ENCODE data around the gene FOSL1. TPM values are rescaled to one million over a fixed set of nuclear protein-coding genes. Genes with fewer than 3 reads are reported as not detected.

Gene FOSL1
- total and polyA plus RNA-seq, 2 of the 13 experiments (the other 11 are each of a cell fraction or from before 2014, with no cell fraction given), result 4.0 to 4.1 TPM

DNA sequence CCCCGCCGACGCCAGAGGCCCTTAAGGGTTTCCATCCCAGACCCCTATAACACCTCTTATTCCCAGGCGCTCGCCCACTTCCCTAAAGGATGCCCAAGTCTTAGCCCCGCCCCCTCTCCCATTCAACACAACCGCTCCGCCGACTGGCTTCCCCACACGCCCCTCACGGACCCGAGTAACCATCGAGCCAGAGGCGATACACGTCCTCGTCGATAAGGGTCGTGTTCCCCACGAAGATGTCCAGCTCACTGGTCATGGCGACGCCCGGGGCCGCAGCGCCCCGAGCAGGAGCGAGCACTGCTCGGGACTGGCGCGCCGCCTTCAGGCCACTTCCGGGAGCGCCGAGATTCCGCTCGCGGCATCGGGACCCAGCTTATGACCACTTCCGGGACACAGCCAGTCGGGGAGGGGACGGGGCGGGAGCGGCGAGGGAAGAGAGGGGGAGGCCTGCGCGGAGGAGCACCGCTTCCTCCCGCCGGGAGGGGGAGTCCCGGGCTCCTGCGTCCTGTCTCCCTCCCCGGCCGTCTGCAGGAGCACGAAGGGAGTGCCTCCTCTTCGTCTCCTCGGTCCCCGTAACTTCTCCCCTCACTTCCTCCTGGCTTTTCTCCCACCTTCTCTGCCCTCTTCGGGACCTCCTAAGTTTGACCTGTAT lies 11.9 kb downstream of the FOSL1 start, which contains the start of gene FIBP (continued):
- TF ChIP-seq, protein P1, sequence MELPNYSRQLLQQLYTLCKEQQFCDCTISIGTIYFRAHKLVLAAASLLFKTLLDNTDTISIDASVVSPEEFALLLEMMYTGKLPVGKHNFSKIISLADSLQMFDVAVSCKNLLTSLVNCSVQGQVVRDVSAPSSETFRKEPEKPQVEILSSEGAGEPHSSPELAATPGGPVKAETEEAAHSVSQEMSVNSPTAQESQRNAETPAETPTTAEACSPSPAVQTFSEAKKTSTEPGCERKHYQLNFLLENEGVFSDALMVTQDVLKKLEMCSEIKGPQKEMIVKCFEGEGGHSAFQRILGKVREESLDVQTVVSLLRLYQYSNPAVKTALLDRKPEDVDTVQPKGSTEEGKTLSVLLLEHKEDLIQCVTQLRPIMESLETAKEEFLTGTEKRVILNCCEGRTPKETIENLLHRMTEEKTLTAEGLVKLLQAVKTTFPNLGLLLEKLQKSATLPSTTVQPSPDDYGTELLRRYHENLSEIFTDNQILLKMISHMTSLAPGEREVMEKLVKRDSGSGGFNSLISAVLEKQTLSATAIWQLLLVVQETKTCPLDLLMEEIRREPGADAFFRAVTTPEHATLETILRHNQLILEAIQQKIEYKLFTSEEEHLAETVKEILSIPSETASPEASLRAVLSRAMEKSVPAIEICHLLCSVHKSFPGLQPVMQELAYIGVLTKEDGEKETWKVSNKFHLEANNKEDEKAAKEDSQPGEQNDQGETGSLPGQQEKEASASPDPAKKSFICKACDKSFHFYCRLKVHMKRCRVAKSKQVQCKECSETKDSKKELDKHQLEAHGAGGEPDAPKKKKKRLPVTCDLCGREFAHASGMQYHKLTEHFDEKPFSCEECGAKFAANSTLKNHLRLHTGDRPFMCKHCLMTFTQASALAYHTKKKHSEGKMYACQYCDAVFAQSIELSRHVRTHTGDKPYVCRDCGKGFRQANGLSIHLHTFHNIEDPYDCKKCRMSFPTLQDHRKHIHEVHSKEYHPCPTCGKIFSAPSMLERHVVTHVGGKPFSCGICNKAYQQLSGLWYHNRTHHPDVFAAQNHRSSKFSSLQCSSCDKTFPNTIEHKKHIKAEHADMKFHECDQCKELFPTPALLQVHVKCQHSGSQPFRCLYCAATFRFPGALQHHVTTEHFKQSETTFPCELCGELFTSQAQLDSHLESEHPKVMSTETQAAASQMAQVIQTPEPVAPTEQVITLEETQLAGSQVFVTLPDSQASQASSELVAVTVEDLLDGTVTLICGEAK (IDR thresholded peaks at IDR 0.05), result peak; percentile 66
- TF ChIP-seq, protein P1 (CRISPR knock-in tag; IDR thresholded peaks at IDR 0.05), result peak; percentile 46; the same call in 1 of the 2 replicates
- TF ChIP-seq YY1 (IDR thresholded peaks at IDR 0.05; ENCODE audit: insufficient read depth, insufficient replicate concordance, low read depth, low read length), result peak; percentile 89
- peak; percentile 66; the same call in 1 of the 2 replicates for TF ChIP-seq ZFY (CRISPR knock-in tag; IDR thresholded peaks at IDR 0.05)
- TF ChIP-seq IKZF1 (IDR thresholded peaks at IDR 0.05), result no peak
- TF ChIP-seq, protein P2, sequence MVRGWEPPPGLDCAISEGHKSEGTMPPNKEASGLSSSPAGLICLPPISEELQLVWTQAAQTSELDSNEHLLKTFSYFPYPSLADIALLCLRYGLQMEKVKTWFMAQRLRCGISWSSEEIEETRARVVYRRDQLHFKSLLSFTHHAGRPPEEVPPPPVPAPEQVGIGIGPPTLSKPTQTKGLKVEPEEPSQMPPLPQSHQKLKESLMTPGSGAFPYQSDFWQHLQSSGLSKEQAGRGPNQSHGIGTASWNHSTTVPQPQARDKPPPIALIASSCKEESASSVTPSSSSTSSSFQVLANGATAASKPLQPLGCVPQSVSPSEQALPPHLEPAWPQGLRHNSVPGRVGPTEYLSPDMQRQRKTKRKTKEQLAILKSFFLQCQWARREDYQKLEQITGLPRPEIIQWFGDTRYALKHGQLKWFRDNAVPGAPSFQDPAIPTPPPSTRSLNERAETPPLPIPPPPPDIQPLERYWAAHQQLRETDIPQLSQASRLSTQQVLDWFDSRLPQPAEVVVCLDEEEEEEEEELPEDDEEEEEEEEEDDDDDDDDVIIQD (CRISPR knock-in tag; IDR thresholded peaks at IDR 0.05; ENCODE audit: low read depth), result no peak
- TF ChIP-seq NCOA1 (CRISPR knock-in tag; IDR thresholded peaks at IDR 0.05), result 0 out of 2 replicates have a peak, but pooled peaks have one; percentile 37
- TF ChIP-seq, protein P3, sequence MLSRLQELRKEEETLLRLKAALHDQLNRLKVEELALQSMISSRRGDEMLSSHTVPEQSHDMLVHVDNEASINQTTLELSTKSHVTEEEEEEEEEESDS (CRISPR knock-in tag; IDR thresholded peaks at IDR 0.05; ENCODE audit: borderline replicate concordance), result 0 out of 2 replicates have a peak, but pooled peaks have one; percentile 14
- TF ChIP-seq ZNF703 (CRISPR knock-in tag; IDR thresholded peaks at IDR 0.05; ENCODE audit: borderline replicate concordance), result no peak
- TF ChIP-seq RBFOX2 (IDR thresholded peaks at IDR 0.05; ENCODE audit: low read depth, low read length), result peak; percentile 93
- peak; percentile 61; the same call in 1 of the 2 replicates for TF ChIP-seq ZNF224 (CRISPR knock-in tag; IDR thresholded peaks at IDR 0.05)
- TF ChIP-seq HOXA5 (CRISPR knock-in tag; IDR thresholded peaks at IDR 0.05), result 0 out of 2 replicates have a peak, but pooled peaks have one; percentile 33
- TF ChIP-seq RAD21 (CRISPR knock-in tag; IDR thresholded peaks at IDR 0.05), result peak; percentile 78; the same call in 1 of the 2 replicates
- TF ChIP-seq, protein P4, sequence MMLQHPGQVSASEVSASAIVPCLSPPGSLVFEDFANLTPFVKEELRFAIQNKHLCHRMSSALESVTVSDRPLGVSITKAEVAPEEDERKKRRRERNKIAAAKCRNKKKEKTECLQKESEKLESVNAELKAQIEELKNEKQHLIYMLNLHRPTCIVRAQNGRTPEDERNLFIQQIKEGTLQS (CRISPR knock-in tag; IDR thresholded peaks at IDR 0.05), result no peak
- no peak for TF ChIP-seq ZNF317 (CRISPR knock-in tag; IDR thresholded peaks at IDR 0.05)
- no peak for TF ChIP-seq FOXA1 (IDR thresholded peaks at IDR 0.05)
- peak; percentile 8; the same call in 1 of the 2 replicates for TF ChIP-seq FOXA1 (CRISPR knock-in tag; IDR thresholded peaks at IDR 0.05)
- peak; percentile 18; the same call in 1 of the 2 replicates for TF ChIP-seq SMC3 (IDR thresholded peaks at IDR 0.05; ENCODE audit: low read length)
- peak; percentile 48 for TF ChIP-seq SALL1 (CRISPR knock-in tag; IDR thresholded peaks at IDR 0.05)
